ENCODE data around the gene ARL8A.
"Not testable (repeated sequence)": the region's sequence is repeated elsewhere in the genome, so short reads cannot be mapped to it uniquely, and the experiment has no call there.

DNA sequence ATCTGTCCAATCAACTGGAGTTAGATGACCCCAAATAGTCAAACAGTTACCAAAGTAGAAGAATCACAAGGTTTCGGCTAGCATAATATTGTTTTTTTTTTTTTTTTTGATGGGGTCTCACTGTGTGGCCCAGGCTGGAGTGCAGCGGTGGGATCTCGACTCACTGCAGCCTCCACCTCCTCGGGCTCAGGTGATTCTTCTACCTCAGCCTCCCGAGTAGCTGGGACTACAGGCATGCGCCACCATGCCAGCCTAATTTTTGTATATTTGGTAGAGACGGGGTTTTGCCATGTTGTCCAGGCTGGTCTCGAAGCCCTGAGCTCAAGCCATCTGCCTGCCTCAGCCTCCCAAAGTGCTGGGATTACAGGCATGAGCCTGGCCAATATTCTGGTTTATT is 1.2 kb upstream of the ARL8A start:
- TF ChIP-seq, protein P1, sequence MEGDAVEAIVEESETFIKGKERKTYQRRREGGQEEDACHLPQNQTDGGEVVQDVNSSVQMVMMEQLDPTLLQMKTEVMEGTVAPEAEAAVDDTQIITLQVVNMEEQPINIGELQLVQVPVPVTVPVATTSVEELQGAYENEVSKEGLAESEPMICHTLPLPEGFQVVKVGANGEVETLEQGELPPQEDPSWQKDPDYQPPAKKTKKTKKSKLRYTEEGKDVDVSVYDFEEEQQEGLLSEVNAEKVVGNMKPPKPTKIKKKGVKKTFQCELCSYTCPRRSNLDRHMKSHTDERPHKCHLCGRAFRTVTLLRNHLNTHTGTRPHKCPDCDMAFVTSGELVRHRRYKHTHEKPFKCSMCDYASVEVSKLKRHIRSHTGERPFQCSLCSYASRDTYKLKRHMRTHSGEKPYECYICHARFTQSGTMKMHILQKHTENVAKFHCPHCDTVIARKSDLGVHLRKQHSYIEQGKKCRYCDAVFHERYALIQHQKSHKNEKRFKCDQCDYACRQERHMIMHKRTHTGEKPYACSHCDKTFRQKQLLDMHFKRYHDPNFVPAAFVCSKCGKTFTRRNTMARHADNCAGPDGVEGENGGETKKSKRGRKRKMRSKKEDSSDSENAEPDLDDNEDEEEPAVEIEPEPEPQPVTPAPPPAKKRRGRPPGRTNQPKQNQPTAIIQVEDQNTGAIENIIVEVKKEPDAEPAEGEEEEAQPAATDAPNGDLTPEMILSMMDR (conservative IDR thresholded peaks at IDR 0.05 in 1 of 2, IDR thresholded peaks at IDR 0.05 in 1 of 2; ENCODE audit: low read depth in 1 of 2, low read length in 2 of 2): not testable (repeated sequence)
- TF ChIP-seq EZH2 (IDR thresholded peaks at IDR 0.05; ENCODE audit: low read length, missing control alignments): not testable (repeated sequence)

Measured in fibroblast of lung (primary cell).